Right lobe of liver (tissue), 6 donors: ENCODE measurements around the gene STXBP4. TPM values are rescaled to one million over a fixed set of nuclear protein-coding genes. Genes with fewer than 3 reads are reported as not detected.

Experiments
- ATAC-seq, 4 donors: fragments of 200-7000 bp; cut with Tn5 transposase; one replicate each; pipeline ENCODE4 v1.9.1; 2020; ENCODE audit warnings: mild to moderate bottlenecking in 4 of 4, moderate library complexity in 4 of 4
- DNase-seq, 3 donors: peaks; one replicate each; pipeline ENCODE4 v3.0.0-alpha.2; 2020
- H3K27ac ChIP-seq, 3 donors: fragments of 200-600 bp; one replicate each; pipeline ENCODE4 v1.8.0; 2022
- H3K27me3 ChIP-seq, 2 donors: fragments of 200-600 bp; one replicate each; pipeline ENCODE4 v1.8.0; 2022
- H3K36me3 ChIP-seq, 4 donors: fragments of 200-600 bp; sonication (generic) in 1 of 4; one replicate each; pipeline versions ENCODE4 v1.5.1 to v1.8.0; 2017 to 2022; ENCODE audit warnings: control low read depth in 1 of 4
- H3K4me1 ChIP-seq, 4 donors: fragments of 200-600 bp; sonication (generic) in 1 of 4; one replicate each; pipeline versions ENCODE4 v1.5.1 to v1.8.0; 2017 to 2022; ENCODE audit warnings: control low read depth in 1 of 4
- H3K4me3 ChIP-seq, 3 donors: fragments of 200-600 bp; one replicate each; pipeline ENCODE4 v1.8.0; 2022
- H3K9me3 ChIP-seq, 4 donors: fragments of 200-600 bp; sonication (generic) in 1 of 4; one replicate each; pipeline versions ENCODE4 v1.5.1 to v1.8.0; 2017 to 2022; ENCODE audit warnings: control low read depth in 1 of 4
- CTCF ChIP-seq, 4 donors: fragments of 200-600 bp in 3 of 4; fragments of 450-650 bp in 1 of 4; IDR thresholded peaks; one replicate each; pipeline versions ENCODE4 v1.5.1 to v1.8.0; 2016 to 2022; ENCODE audit warnings: antibody characterized with exemption in 4 of 4, mild to moderate bottlenecking in 2 of 4
- POLR2A ChIP-seq: fragments of 450-650 bp; IDR thresholded peaks from one replicate; pipeline ENCODE4 v1.6.1; 2017; ENCODE audit warnings: antibody characterized with exemption, mild to moderate bottlenecking
- WGBS: methylation state at CpG from one replicate; pipeline ENCODE4 v1.1.6; 2018; ENCODE audit warnings: low coverage, low lambda C conversion rate; ENCODE audit not compliant: insufficient coverage; ENCODE audit errors: missing lambda C conversion rate; 5-methylcytosine and 5-hydroxymethylcytosine counted together
- intact Hi-C, 2 donors: fragments of 100-400 bp; cut with DNase I; formaldehyde crosslinking; loops; one replicate each; pipeline versions ENCODE4 v1.11.2 to v1.14.1; 2022
- total RNA-seq, 6 experiments: library from RNA; depleted of rRNA in 2 of 6; stranded (reverse); fragments of >200 nt in 2 of 6; fragmentation: NEBNext Ultra II Directional in 3 of 6; extraction: Animal tissue kit (Norgen Biotek cat#: 25700) in 3 of 6; gene quantifications; one replicate each; pipeline versions ENCODE4 v1.1.0 to v1.2.4, GENCODE V29; 2016 to 2023
- donor health status: DM: no; HTN: yes; CAD: no.
- donor health status: DM: no; HTN: no; CAD: no.
- donor health status: DM: no; HTN: no; CAD: no.
- donor health status: DM: no; HTN: yes; CAD: no.
- donor health status: DM: no; HTN: yes; CAD: no.

STXBP4 gene
- total RNA-seq, 6 experiments from 2014 or later: 2.2 to 14.8 (median 3.7) TPM

GRCh38 chr17:55116440-55116914 is 147.9 kb downstream of the STXBP4 start:
- peaks cover 0 to 13% (median 0%) of the 10 kb centered on the region in 4 donors for H3K4me1 ChIP-seq
- no peak overlapping the region for H3K27ac ChIP-seq
- H3K36me3 ChIP-seq: no peaks in the 10 kb centered on the region
- DNase-seq (no peak), ATAC-seq (peak in 3 of 4 donors; percentile 45 to 67 (median 50))
- TF ChIP-seq CTCF (IDR thresholded peaks at IDR 0.05) (no peak), POLR2A (no peak)
- intact Hi-C loops: no loop called here
- WGBS: 19% methylated on average over 2 of the region's 2 CpGs
- no peak overlapping the region for H3K4me3 ChIP-seq
- H3K27me3 ChIP-seq: no peaks in the 10 kb centered on the region
- H3K9me3 ChIP-seq: no peaks in the 10 kb centered on the region

- ATAC-seq: peak in 1 of 4 donors; percentile 50
- intact Hi-C loops: no loop called here
These were observed 148.6 kb downstream of the STXBP4 start for GRCh38 chr17:55117164-55117563.

GRCh38 chr17:55120651-55121050 is 152.1 kb downstream of the STXBP4 start:
- Histone ChIP-seq H3K27ac (no peak overlapping the region), H3K4me1 (peaks cover 0 to 13% (median 0%) of the 10 kb centered on the region in 4 donors), H3K36me3 (no peaks in the 10 kb centered on the region), H3K4me3 (no peak overlapping the region), H3K9me3 (no peaks in the 10 kb centered on the region), H3K27me3 (no peaks in the 10 kb centered on the region)
- TF ChIP-seq POLR2A (no peak), CTCF (IDR thresholded peaks at IDR 0.05) (no peak)
- no peak for DNase-seq
- intact Hi-C loops: no loop called here
- no peak for ATAC-seq

More at GRCh38 chr17:55117164-55117563, 148.6 kb downstream of the STXBP4 start:
- TF ChIP-seq POLR2A: no peak
- no peak for TF ChIP-seq CTCF (IDR thresholded peaks at IDR 0.05)
- Histone ChIP-seq H3K4me3 (no peak overlapping the region), H3K27ac (no peak overlapping the region), H3K9me3 (no peaks in the 10 kb centered on the region), H3K27me3 (no peaks in the 10 kb centered on the region), H3K36me3 (no peaks in the 10 kb centered on the region), H3K4me1 (peaks cover 0 to 13% (median 0%) of the 10 kb centered on the region in 4 donors)
- 17% methylated on average over 3 of the region's 3 CpGs for WGBS
- no peak for DNase-seq

- TF ChIP-seq CTCF (IDR thresholded peaks at IDR 0.05) (no peak), POLR2A (no peak)
- H3K4me3 ChIP-seq: no peak overlapping the region
- no peak overlapping the region for H3K27ac ChIP-seq
- intact Hi-C loops: no loop called here
- H3K4me1 ChIP-seq: peaks cover 0 to 13% (median 0%) of the 10 kb centered on the region in 4 donors
- ATAC-seq: no peak
- no peaks in the 10 kb centered on the region for H3K36me3 ChIP-seq
- H3K27me3 ChIP-seq: no peaks in the 10 kb centered on the region
- H3K9me3 ChIP-seq: no peaks in the 10 kb centered on the region
- DNase-seq: no peak
These were observed 152.7 kb downstream of the STXBP4 start for GRCh38 chr17:55121268-55121667.

- Histone ChIP-seq H3K36me3 (no peaks in the 10 kb centered on the region), H3K4me3 (no peak overlapping the region), H3K27ac (no peak overlapping the region), H3K4me1 (peaks cover 0 to 5% (median 0%) of the 10 kb centered on the region in 4 donors), H3K9me3 (no peaks in the 10 kb centered on the region), H3K27me3 (no peaks in the 10 kb centered on the region)
- TF ChIP-seq CTCF (IDR thresholded peaks at IDR 0.05) (no peak), POLR2A (no peak)
- ATAC-seq: no peak
- WGBS: 100% methylated on average over 2 of the region's 2 CpGs
- intact Hi-C loops: no loop called here
- no peak for DNase-seq
These were observed 153.5 kb downstream of the STXBP4 start for GRCh38 chr17:55122114-55122513.
